ENCODE data around the gene POLR1F. TPM values are rescaled to one million over a fixed set of nuclear protein-coding genes. Genes with fewer than 3 reads are reported as not detected.

The POLR1F gene
- total and polyA plus RNA-seq, 9 of the 15 experiments (the other 6 are each of a cell fraction or from before 2014, with no cell fraction given): 17.5 to 95.3 (median 32.7) TPM

- TF ChIP-seq MTA2 (IDR thresholded peaks at IDR 0.05; ENCODE audit: low read depth) (no peak), AFF1 (IDR thresholded peaks at IDR 0.05; ENCODE audit: low read depth in 1 of 2, partially characterized antibody in 2 of 2) (no peak), ZBTB7A (IDR thresholded peaks at IDR 0.05; ENCODE audit: borderline replicate concordance, control insufficient read depth, low read depth, low read length) (no peak), MEF2A (IDR thresholded peaks at IDR 0.05; ENCODE audit: control insufficient read depth, low read depth, low read length) (0 out of 2 replicates have a peak, but pooled peaks have one; percentile 26), NR2C1 (IDR thresholded peaks at IDR 0.05) (no peak), NR2C1 (tag; IDR thresholded peaks at IDR 0.05) (no peak), POLR2A (conservative IDR thresholded peaks at IDR 0.05) (no peak), JUND (IDR thresholded peaks at IDR 0.05; ENCODE audit: borderline replicate concordance, low read depth, low read length) (no peak), JUND (tag; IDR thresholded peaks at IDR 0.05; ENCODE audit: borderline replicate concordance, low read depth, low read length) (no peak)
- Histone ChIP-seq H3K4me3 (no peak overlapping the region), H3K36me3 (ENCODE audit: control insufficient read depth, insufficient read depth, low read length) (peaks cover 2% of the 10 kb centered on the region; the same call in 1 of the 3 replicates), H3K79me2 (ENCODE audit: control insufficient read depth, insufficient read depth, low read length) (no peaks in the 10 kb centered on the region), H3K4me2 (ENCODE audit: insufficient read depth, low read length) (no peak overlapping the region), H2AFZ (ENCODE audit: low read depth, low read length) (no peak overlapping the region), H3K9me3 (replicated peaks; ENCODE audit: control insufficient read depth, insufficient read depth, low read depth, low read length) (no peaks in the 10 kb centered on the region; the same call in 1 of the 2 replicates), H3K9ac (ENCODE audit: insufficient read depth in 1 of 2, low read depth in 2 of 2, low read length in 2 of 2) (no peak overlapping the region), H4K20me1 (replicated peaks; ENCODE audit: control insufficient read depth, insufficient read depth, low read length) (no peaks in the 10 kb centered on the region), H3K4me1 (replicated peaks in 1 of 2; ENCODE audit: control insufficient read depth in 2 of 2, insufficient read depth in 2 of 2, low read length in 2 of 2) (peaks cover 0 to 5% of the 10 kb centered on the region in 2 experiments; a peak in 1 of 5 replicates), H3K27me3 (ENCODE audit: control insufficient read depth in 2 of 2, insufficient read depth in 2 of 2, low read length in 2 of 2) (no peaks in the 10 kb centered on the region), H3K27ac (ENCODE audit: extremely low read depth, low read depth, low read length) (no peak overlapping the region), H3K9me1 (ENCODE audit: control insufficient read depth, insufficient read depth, low read length) (no peaks in the 10 kb centered on the region)
- ChIA-PET CTCF (ENCODE audit: low intra/inter-chr PET ratio) (no interaction called here), POLR2A (no interaction called here)
- intact Hi-C loops (cut with micrococcal nuclease): no loop called here
- WGBS (ENCODE audit: insufficient coverage, low coverage, missing lambda C conversion rate): 7% methylated on average over 1 of the region's 1 CpG
- DNase-seq (ENCODE audit: extremely low read depth in 1 of 4, low spot score in 3 of 4) (no peak), ATAC-seq (no peak), FAIRE-seq (no peak)
- no TSS peak for BruUV-seq (replicated peaks)
- in situ Hi-C loops (cut with MboI): loop anchor here (25.0 kb wide), 1 partner anchor 2003 kb away; no protein-coding TSS in a partner anchor
Measured at GRCh38 chr7:19690736-19691135, 18.1 kb downstream of the POLR1F start.

Measured in K562 (cell line).